GM13976 (cell line): Measurements from ENCODE around the gene CR1.
"Not testable (repeated sequence)": the region's sequence is repeated elsewhere in the genome, so short reads cannot be mapped to it uniquely, and the experiment has no call there.

Experiments
- DNase-seq: peaks from one replicate; pipeline ENCODE4 v3.0.0; 2012; ENCODE audit warnings: low spot score
- CTCF ChIP-seq: IDR thresholded peaks from 2 replicates; pipeline ENCODE4 v1.5.1; 2012; ENCODE audit warnings: borderline replicate concordance, mild to moderate bottlenecking; ENCODE audit not compliant: insufficient read depth; ENCODE audit errors: extremely low read depth, missing control alignments, control extremely low read depth
- in situ Hi-C: fragments of 300-500 bp; cut with MboI; formaldehyde crosslinking; loops from one replicate; pipeline ENCODE4 v1.12.0; 2022; ENCODE audit warnings: low sequenced_read_pairs, mixed read lengths, inconsistent platforms; ENCODE audit not compliant: unreplicated experiment

CR1 gene

GRCh38 chr1:207578796-207579435 is 83.0 kb downstream of the CR1 start:
- in situ Hi-C loops: no loop called here
- TF ChIP-seq CTCF: no peak
- DNase-seq: no peak

GRCh38 chr1:207579436-207579799 is 83.5 kb downstream of the CR1 start:
- in situ Hi-C loops: no loop called here
- peak; percentile 58 for TF ChIP-seq CTCF
- DNase-seq: peak; percentile 34

- no peak for DNase-seq
- no peak for TF ChIP-seq CTCF
- in situ Hi-C loops: no loop called here
These were observed 85.7 kb downstream of the CR1 start for GRCh38 chr1:207581496-207582153.

GRCh38 chr1:207589506-207589905 is 93.5 kb downstream of the CR1 start:
- in situ Hi-C loops, DNase-seq: not testable (repeated sequence)

- DNase-seq, in situ Hi-C loops: not testable (repeated sequence)
These were observed 95.2 kb downstream of the CR1 start for GRCh38 chr1:207591205-207591604.

- DNase-seq, in situ Hi-C loops: not testable (repeated sequence)
These were observed 98.1 kb downstream of the CR1 start for GRCh38 chr1:207594095-207594494.

- DNase-seq: no peak
- no peak for TF ChIP-seq CTCF
These were observed 107.8 kb downstream of the CR1 start for GRCh38 chr1:207603777-207604176.

GRCh38 chr1:207605444-207606361 is 109.7 kb downstream of the CR1 start:
- in situ Hi-C loops: no loop called here
- no peak for TF ChIP-seq CTCF
- no peak for DNase-seq

More at GRCh38 chr1:207603777-207604176, 107.8 kb downstream of the CR1 start:
- in situ Hi-C loops: no loop called here
